Hepatocyte (in vitro differentiated cells): ENCODE data around the gene LIPM. TPM values are rescaled to one million over a fixed set of nuclear protein-coding genes. Genes with fewer than 3 reads are reported as not detected.

Experiments
- DNase-seq: peaks from one replicate; pipeline ENCODE4 v3.0.0-alpha.2; 2016; ENCODE audit warnings: low spot score
- H2AFZ ChIP-seq: fragments of 200-600 bp; sonication (generic); 2 replicates; pipeline ENCODE4 v1.6.0; 2016; ENCODE audit warnings: antibody characterized with exemption, mild to moderate bottlenecking
- H3K27ac ChIP-seq: fragments of 200-600 bp; sonication (generic); 2 replicates; pipeline ENCODE4 v1.5.1; 2016; ENCODE audit warnings: mild to moderate bottlenecking
- H3K27me3 ChIP-seq: fragments of 200-600 bp; sonication (generic); 2 replicates; pipeline ENCODE4 v1.6.1; 2016
- H3K36me3 ChIP-seq: fragments of 200-600 bp; sonication (generic); replicated peaks from 2 replicates; pipeline ENCODE4 v1.5.1; 2016; ENCODE audit warnings: low read depth; ENCODE audit not compliant: insufficient read depth
- H3K4me1 ChIP-seq: fragments of 200-600 bp; sonication (generic); 2 replicates; pipeline ENCODE4 v1.5.1; 2016; ENCODE audit warnings: mild to moderate bottlenecking, moderate library complexity; ENCODE audit not compliant: insufficient read depth
- H3K4me2 ChIP-seq: fragments of 200-600 bp; sonication (generic); 2 replicates; pipeline ENCODE4 v1.6.0; 2016
- H3K4me3 ChIP-seq: fragments of 200-600 bp; sonication (generic); 2 replicates; pipeline ENCODE4 v1.5.1; 2016; ENCODE audit warnings: mild to moderate bottlenecking
- H3K79me2 ChIP-seq: fragments of 200-600 bp; sonication (generic); 2 replicates; pipeline ENCODE4 v1.6.0; 2017; ENCODE audit warnings: mild to moderate bottlenecking
- H3K9me2 ChIP-seq: fragments of 200-600 bp; sonication (generic); replicated peaks from 2 replicates; pipeline ENCODE4 v1.6.0; 2017; ENCODE audit warnings: mild to moderate bottlenecking; ENCODE audit not compliant: insufficient read depth
- H3K9me3 ChIP-seq: fragments of 200-600 bp; sonication (generic); 2 replicates; pipeline ENCODE4 v1.5.1; 2016; ENCODE audit warnings: low read depth, mild to moderate bottlenecking
- H4K20me1 ChIP-seq: fragments of 200-600 bp; sonication (generic); 2 replicates; pipeline ENCODE4 v1.6.0; 2016; ENCODE audit warnings: mild to moderate bottlenecking; ENCODE audit not compliant: insufficient read depth, poor library complexity, severe bottlenecking
- EZH2 ChIP-seq: fragments of 200-600 bp; sonication (generic); IDR thresholded peaks from 2 replicates; pipeline ENCODE4 v1.6.1; 2016; ENCODE audit warnings: antibody characterized with exemption, mild to moderate bottlenecking, borderline replicate concordance
- EZH2phosphoT487 ChIP-seq: fragments of 200-600 bp; sonication (generic); IDR thresholded peaks from one replicate; pipeline ENCODE4 v1.6.1; 2018; ENCODE audit warnings: antibody characterized with exemption, mild to moderate bottlenecking, low read depth, moderate library complexity; ENCODE audit not compliant: unreplicated experiment, severe bottlenecking
- WGBS: methylation state at CpG from one replicate; pipeline ENCODE4 v1.1.6; 2016; ENCODE audit warnings: low lambda C conversion rate; ENCODE audit errors: missing lambda C conversion rate; 5-methylcytosine and 5-hydroxymethylcytosine counted together
- polyA plus RNA-seq: library from polyadenylated mRNA; unstranded; fragments of >200 nt; fragmentation: Nextera tagmentation; extraction: Ambion mirVana; gene quantifications from 2 replicates; pipeline ENCODE4 v1.2.1, GENCODE V29; 2016
- total RNA-seq: library from RNA; depleted of rRNA; stranded (reverse); fragments of >200 nt; gene quantifications from 2 replicates; pipeline ENCODE4 v1.2.3, GENCODE V29; 2014
- TF ChIP-seq, protein P1 (sequence below): fragments of 200-600 bp; sonication (generic); IDR thresholded peaks from 2 replicates; pipeline ENCODE4 v1.5.1; 2016; ENCODE audit warnings: antibody characterized with exemption, mild to moderate bottlenecking; ENCODE audit not compliant: poor library complexity

The LIPM gene
- total and polyA plus RNA-seq, 2 experiments from 2014 or later, result not detected

DNA sequence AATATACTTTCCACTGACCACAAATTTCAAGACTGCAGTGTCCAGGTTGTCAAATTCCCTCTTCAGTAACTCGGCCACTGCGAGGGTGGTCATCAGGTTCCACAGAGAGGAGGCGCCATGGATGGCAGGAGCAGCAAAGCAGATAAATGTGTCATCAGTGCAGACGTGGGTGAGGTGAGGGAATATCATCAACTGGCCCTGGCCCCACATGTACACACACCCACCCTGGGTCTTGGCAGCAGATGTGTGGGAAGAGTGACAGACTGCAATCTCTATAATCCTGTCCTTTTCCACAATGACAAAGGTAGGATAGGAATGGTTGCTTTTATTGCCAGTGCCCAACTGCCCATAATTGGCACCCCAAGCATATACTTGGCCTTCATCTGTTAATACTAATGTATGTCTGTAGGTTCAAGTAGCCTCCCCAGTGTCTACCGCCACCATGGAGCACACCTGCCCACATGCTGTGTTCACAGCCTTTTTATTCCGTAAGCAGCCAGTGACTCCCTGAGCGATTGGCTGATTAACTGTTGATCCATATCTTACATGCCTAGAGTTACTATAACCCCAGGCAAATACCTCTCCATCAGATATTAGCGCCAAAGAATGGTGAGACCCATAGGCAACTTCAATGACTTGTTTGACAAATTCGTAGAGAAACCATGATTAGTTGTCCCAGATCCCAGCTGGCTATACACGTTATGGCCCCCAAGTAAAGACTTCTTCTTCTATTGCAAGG, 16.3 kb upstream of the LIPM start:
- Histone ChIP-seq H3K27me3 (no peaks in the 10 kb centered on the region), H3K4me2 (no peak overlapping the region), H3K9me2 (no peaks in the 10 kb centered on the region), H3K27ac (no peak overlapping the region), H2AFZ (no peak overlapping the region), H3K9me3 (no peaks in the 10 kb centered on the region), H3K36me3 (no peaks in the 10 kb centered on the region), H3K79me2 (no peaks in the 10 kb centered on the region), H4K20me1 (no peaks in the 10 kb centered on the region), H3K4me3 (no peak overlapping the region), H3K4me1 (no peaks in the 10 kb centered on the region)
- WGBS, result 90% methylated on average over 10 of the region's 10 CpGs
- DNase-seq, result no peak
- TF ChIP-seq, protein P1, sequence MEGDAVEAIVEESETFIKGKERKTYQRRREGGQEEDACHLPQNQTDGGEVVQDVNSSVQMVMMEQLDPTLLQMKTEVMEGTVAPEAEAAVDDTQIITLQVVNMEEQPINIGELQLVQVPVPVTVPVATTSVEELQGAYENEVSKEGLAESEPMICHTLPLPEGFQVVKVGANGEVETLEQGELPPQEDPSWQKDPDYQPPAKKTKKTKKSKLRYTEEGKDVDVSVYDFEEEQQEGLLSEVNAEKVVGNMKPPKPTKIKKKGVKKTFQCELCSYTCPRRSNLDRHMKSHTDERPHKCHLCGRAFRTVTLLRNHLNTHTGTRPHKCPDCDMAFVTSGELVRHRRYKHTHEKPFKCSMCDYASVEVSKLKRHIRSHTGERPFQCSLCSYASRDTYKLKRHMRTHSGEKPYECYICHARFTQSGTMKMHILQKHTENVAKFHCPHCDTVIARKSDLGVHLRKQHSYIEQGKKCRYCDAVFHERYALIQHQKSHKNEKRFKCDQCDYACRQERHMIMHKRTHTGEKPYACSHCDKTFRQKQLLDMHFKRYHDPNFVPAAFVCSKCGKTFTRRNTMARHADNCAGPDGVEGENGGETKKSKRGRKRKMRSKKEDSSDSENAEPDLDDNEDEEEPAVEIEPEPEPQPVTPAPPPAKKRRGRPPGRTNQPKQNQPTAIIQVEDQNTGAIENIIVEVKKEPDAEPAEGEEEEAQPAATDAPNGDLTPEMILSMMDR, result no peak
- no peak for TF ChIP-seq EZH2phosphoT487
- no peak for TF ChIP-seq EZH2

DNA sequence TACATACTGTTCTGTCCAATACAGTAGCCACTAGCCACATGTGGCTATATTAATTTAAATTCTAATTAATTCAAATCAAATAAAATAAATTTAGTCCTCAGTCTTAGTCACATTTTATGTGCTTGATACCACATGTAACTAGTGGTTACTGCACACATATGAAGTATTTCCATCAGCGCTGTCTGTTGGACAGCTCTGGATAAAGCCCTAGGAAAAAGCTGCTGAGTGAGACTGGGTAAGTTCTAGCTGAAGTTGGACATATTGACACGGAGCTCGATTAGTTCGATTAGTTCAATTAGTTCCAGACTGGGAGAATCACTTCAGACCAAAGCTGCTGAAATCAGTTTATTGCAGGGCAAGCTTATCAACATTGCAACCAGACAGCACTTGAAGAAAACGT, 15.1 kb upstream of the LIPM start:
- Histone ChIP-seq H3K4me3 (no peak overlapping the region), H3K36me3 (no peaks in the 10 kb centered on the region), H3K4me1 (no peaks in the 10 kb centered on the region), H3K9me2 (no peaks in the 10 kb centered on the region), H3K9me3 (no peaks in the 10 kb centered on the region), H3K79me2 (no peaks in the 10 kb centered on the region), H2AFZ (no peak overlapping the region), H3K4me2 (no peak overlapping the region), H3K27me3 (no peaks in the 10 kb centered on the region), H3K27ac (no peak overlapping the region), H4K20me1 (no peaks in the 10 kb centered on the region)
- no peak for DNase-seq
- 77% methylated on average over 5 of the region's 5 CpGs for WGBS
- TF ChIP-seq EZH2 (no peak), EZH2phosphoT487 (no peak)
- TF ChIP-seq, protein P1, result no peak

DNA sequence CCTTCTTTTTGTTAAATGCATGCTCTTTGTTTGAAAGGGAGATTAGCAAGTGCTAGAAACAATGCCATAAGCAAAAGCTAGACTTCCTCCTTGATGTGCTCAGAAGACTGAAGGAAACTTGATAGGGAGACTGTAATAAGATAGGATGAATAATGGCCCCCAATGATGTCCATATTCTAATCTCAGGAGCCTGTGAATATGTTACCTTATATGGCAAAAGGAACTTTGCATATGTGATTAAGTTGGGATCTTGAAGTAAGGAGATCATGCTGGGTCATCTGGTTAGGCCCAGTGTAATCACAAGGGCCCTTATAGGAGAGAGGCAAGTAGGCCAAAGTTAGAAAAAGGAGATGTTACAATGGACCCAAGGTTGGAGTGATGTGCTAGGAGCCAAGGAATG, 13.6 kb upstream of the LIPM start:
- no peak overlapping the region for H2AFZ ChIP-seq
- H3K4me1 ChIP-seq, result no peaks in the 10 kb centered on the region
- H3K79me2 ChIP-seq, result no peaks in the 10 kb centered on the region
- H3K27ac ChIP-seq, result no peak overlapping the region
- H3K27me3 ChIP-seq, result no peaks in the 10 kb centered on the region
- TF ChIP-seq, protein P1, result no peak
- no peak for TF ChIP-seq EZH2
- TF ChIP-seq EZH2phosphoT487, result no peak
- H3K36me3 ChIP-seq, result no peaks in the 10 kb centered on the region
- no peaks in the 10 kb centered on the region for H3K9me3 ChIP-seq
- H3K9me2 ChIP-seq, result no peaks in the 10 kb centered on the region
- no peaks in the 10 kb centered on the region for H4K20me1 ChIP-seq
- DNase-seq, result no peak
- H3K4me3 ChIP-seq, result no peak overlapping the region
- no peak overlapping the region for H3K4me2 ChIP-seq
